Neural progenitor cell (in vitro differentiated cells): Measurements from ENCODE around the gene MAP7D3.

ENCODE experiments used
- EZH2 ChIP-seq: fragments of 200-600 bp; sonication (generic); IDR thresholded peaks from 2 replicates; pipeline ENCODE4 v1.6.1; 2017; ENCODE audit warnings: antibody characterized with exemption, mild to moderate bottlenecking, moderate library complexity
- TF ChIP-seq, protein P1 (sequence below): fragments of 200-600 bp; sonication (generic); IDR thresholded peaks from 2 replicates; pipeline ENCODE4 v1.5.1; 2017; ENCODE audit warnings: antibody characterized with exemption, mild to moderate bottlenecking

DNA sequence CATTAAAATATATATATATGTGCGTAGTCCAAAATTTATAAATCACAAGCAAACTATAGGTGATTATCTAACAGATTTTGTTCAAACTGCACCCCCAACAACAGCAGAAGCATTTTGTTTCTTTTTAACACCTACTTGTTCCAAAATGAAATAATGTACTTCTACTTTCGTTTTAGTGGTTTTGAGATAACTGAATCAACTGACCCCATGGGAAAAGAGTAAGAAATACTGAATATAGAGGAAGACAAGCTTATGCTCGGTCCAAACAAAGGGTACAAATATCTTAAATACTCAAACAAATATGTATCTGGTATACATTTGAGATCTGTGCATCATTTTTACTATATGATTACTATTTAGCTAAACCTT is 22.4 kb downstream of the MAP7D3 start:
- TF ChIP-seq, protein P1, sequence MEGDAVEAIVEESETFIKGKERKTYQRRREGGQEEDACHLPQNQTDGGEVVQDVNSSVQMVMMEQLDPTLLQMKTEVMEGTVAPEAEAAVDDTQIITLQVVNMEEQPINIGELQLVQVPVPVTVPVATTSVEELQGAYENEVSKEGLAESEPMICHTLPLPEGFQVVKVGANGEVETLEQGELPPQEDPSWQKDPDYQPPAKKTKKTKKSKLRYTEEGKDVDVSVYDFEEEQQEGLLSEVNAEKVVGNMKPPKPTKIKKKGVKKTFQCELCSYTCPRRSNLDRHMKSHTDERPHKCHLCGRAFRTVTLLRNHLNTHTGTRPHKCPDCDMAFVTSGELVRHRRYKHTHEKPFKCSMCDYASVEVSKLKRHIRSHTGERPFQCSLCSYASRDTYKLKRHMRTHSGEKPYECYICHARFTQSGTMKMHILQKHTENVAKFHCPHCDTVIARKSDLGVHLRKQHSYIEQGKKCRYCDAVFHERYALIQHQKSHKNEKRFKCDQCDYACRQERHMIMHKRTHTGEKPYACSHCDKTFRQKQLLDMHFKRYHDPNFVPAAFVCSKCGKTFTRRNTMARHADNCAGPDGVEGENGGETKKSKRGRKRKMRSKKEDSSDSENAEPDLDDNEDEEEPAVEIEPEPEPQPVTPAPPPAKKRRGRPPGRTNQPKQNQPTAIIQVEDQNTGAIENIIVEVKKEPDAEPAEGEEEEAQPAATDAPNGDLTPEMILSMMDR = no peak
- TF ChIP-seq EZH2 = no peak
